PC-3 (cell line): Measurements from ENCODE around the gene HOXB9. TPM values are rescaled to one million over a fixed set of nuclear protein-coding genes. Genes with fewer than 3 reads are reported as not detected.

Source experiments
- ATAC-seq: fragments of 200-7000 bp; cut with Tn5 transposase; 2 replicates; pipeline ENCODE4 v1.9.1; 2020; ENCODE audit warnings: mild to moderate bottlenecking, moderate library complexity
- BruUV-seq: library from RNA; stranded (reverse); fragments of 400-500 nt; replicated peaks from 2 replicates; lab custom pipeline; 2021; lab: Mats Ljungman, UMichigan
- CTCF ChIA-PET: fragments of 300-600 bp; sonication (Branson Sonifier 250); formaldehyde crosslinking; loops from one replicate; lab custom pipeline; 2022; ENCODE audit warnings: antibody characterized with exemption; lab: Charles Lee
- POLR2A ChIA-PET: fragments of 300-600 bp; sonication (Branson Sonifier 250); formaldehyde crosslinking; loops from one replicate; lab custom pipeline; 2022; ENCODE audit warnings: antibody characterized with exemption; ENCODE audit not compliant: unreplicated experiment; lab: Charles Lee
- DNase-seq: peaks from one replicate; pipeline ENCODE4 v3.0.0-alpha.2; 2015
- H2AFZ ChIP-seq: fragments of 300-600 bp; sonication (generic); 2 replicates; pipeline ENCODE4 v1.6.0; 2016; ENCODE audit warnings: antibody characterized with exemption, low read length
- H3F3A ChIP-seq: fragments of 300-600 bp; sonication (generic); one replicate; pipeline ENCODE4 v1.6.0; 2017; ENCODE audit warnings: antibody characterized with exemption, low read length, control low read depth, mild to moderate bottlenecking; ENCODE audit not compliant: unreplicated experiment
- H3K27ac ChIP-seq: fragments of 300-600 bp; sonication (generic); 2 replicates; pipeline ENCODE4 v1.5.1; 2016; ENCODE audit warnings: mild to moderate bottlenecking, low read length
- H3K27me3 ChIP-seq: fragments of 300-600 bp; sonication (generic); 2 replicates; pipeline ENCODE4 v1.6.1; 2016; ENCODE audit warnings: low read length, mixed read lengths
- H3K36me3 ChIP-seq: fragments of 300-600 bp; sonication (generic); 2 replicates; pipeline ENCODE4 v1.6.1; 2016; ENCODE audit warnings: low read depth, mixed run types, low read length, mixed read lengths
- H3K4me1 ChIP-seq: fragments of 300-600 bp; sonication (generic); 2 replicates; pipeline ENCODE4 v1.5.1; 2016; ENCODE audit warnings: low read length; ENCODE audit not compliant: insufficient read depth
- H3K4me2 ChIP-seq: fragments of 300-600 bp; sonication (generic); 2 replicates; pipeline ENCODE4 v1.6.0; 2016; ENCODE audit warnings: low read length
- H3K4me3 ChIP-seq: fragments of 300-600 bp; sonication (generic); 2 replicates; pipeline ENCODE4 v1.5.1; 2016; ENCODE audit warnings: mild to moderate bottlenecking, low read length, mixed read lengths
- H3K79me2 ChIP-seq: fragments of 300-600 bp; sonication (generic); 2 replicates; pipeline ENCODE4 v1.6.1; 2017; ENCODE audit warnings: low read length, mixed read lengths
- H3K9ac ChIP-seq: fragments of 300-600 bp; sonication (generic); 2 replicates; pipeline ENCODE4 v1.6.0; 2016; ENCODE audit warnings: mild to moderate bottlenecking, low read length
- H3K9me2 ChIP-seq: fragments of 300-600 bp; sonication (generic); replicated peaks from 2 replicates; pipeline ENCODE4 v1.6.1; 2016; ENCODE audit warnings: mixed run types, low read length, mixed read lengths
- H3K9me3 ChIP-seq: fragments of 300-600 bp; sonication (generic); 2 replicates; pipeline ENCODE4 v1.6.1; 2016; ENCODE audit warnings: low read length, mixed read lengths
- H4K20me1 ChIP-seq: fragments of 300-600 bp; sonication (generic); 2 replicates; pipeline ENCODE4 v1.6.1; 2016; ENCODE audit warnings: low read length, mixed read lengths
- CTCF ChIP-seq: fragments of 300-600 bp; sonication (generic); conservative IDR thresholded peaks from 2 replicates; pipeline ENCODE4 v1.5.1; 2017; ENCODE audit warnings: antibody characterized with exemption, low read depth, mild to moderate bottlenecking, low read length
- EZH2 ChIP-seq: fragments of 300-600 bp; sonication (generic); IDR thresholded peaks from one replicate; pipeline ENCODE4 v1.6.1; 2017; ENCODE audit warnings: antibody characterized with exemption, mild to moderate bottlenecking, low read length; ENCODE audit not compliant: unreplicated experiment
- EZH2phosphoT487 ChIP-seq: fragments of 300-600 bp; sonication (generic); IDR thresholded peaks from 2 replicates; pipeline ENCODE4 v1.6.1; 2018; ENCODE audit warnings: mild to moderate bottlenecking, antibody characterized with exemption, low read length, borderline replicate concordance
- intact Hi-C: fragments of 100-400 bp; cut with micrococcal nuclease; formaldehyde crosslinking; loops from 2 replicates; pipeline ENCODE4 v1.9.0; 2023
- total RNA-seq: library from RNA; depleted of rRNA; stranded (reverse); fragments of >200 nt; gene quantifications from 2 replicates; pipeline ENCODE4 v1.2.3, GENCODE V29; 2014

Gene HOXB9
- total RNA-seq, 1 experiment from 2014 or later = 7.0 TPM

GRCh38 chr17:48615047-48615962, 10.9 kb downstream of the HOXB9 start, which contains the start of gene HOXB8:
Gene HOXB8, minus strand, starts transcription at chr17:48615292. Its CDS starts 588 bp downstream, at chr17:48614704.
- Histone ChIP-seq H3K9me2 (no peaks in the 10 kb centered on the region), H3K27me3 (peaks cover 73% of the 10 kb centered on the region), H4K20me1 (no peaks in the 10 kb centered on the region), H3K9me3 (no peaks in the 10 kb centered on the region), H3K27ac (no peak within 1 kb of the TSS), H3K36me3 (no peaks in the 10 kb centered on the region), H3K4me3 (peak within 1 kb of the TSS; percentile 26; the same call in 1 of the 2 replicates), H2AFZ (no peak within 1 kb of the TSS; the same call in 1 of the 2 replicates), H3K9ac (no peak within 1 kb of the TSS), H3K4me1 (peaks cover 39% of the 10 kb centered on the region), H3F3A (no peaks in the 10 kb centered on the region), H3K79me2 (no peaks in the 10 kb centered on the region), H3K4me2 (peak within 1 kb of the TSS; percentile 75)
- ChIA-PET CTCF (interaction anchor here (0.6 kb wide), 1 partner anchor 336 kb away, joined by 8 read pairs; no protein-coding TSS in a partner anchor), POLR2A (interaction anchor here (0.7 kb wide), 1 partner anchor 11 kb away, joined by 7 read pairs; the partner anchor contains the start of gene HOXB9)
- BruUV-seq = no TSS peak
- DNase-seq (peak; percentile 15), ATAC-seq (no peak)
- intact Hi-C loops = loop anchor here (5.0 kb wide), 1 partner anchor 588 kb away; no protein-coding TSS in a partner anchor
- TF ChIP-seq CTCF (no peak), EZH2 (peak; percentile 95), EZH2phosphoT487 (no peak)

GRCh38 chr17:48613862-48614694, 12.1 kb downstream of the HOXB9 start:
- H3K9ac ChIP-seq = no peak overlapping the region
- ChIA-PET POLR2A (interaction anchor here (0.6 kb wide), 1 partner anchor 620 kb away, joined by 12 read pairs; no protein-coding TSS in a partner anchor), CTCF (no interaction called here)
- no peak for DNase-seq
- H3K9me3 ChIP-seq = no peaks in the 10 kb centered on the region
- no TSS peak for BruUV-seq
- H3F3A ChIP-seq = no peaks in the 10 kb centered on the region
- H3K27me3 ChIP-seq = peaks cover 67% of the 10 kb centered on the region
- no peak for TF ChIP-seq EZH2
- no peak for TF ChIP-seq EZH2phosphoT487
- TF ChIP-seq CTCF = no peak
- intact Hi-C loops = no loop called here
- H3K27ac ChIP-seq = no peak overlapping the region
- no peaks in the 10 kb centered on the region for H3K9me2 ChIP-seq
- no peaks in the 10 kb centered on the region for H3K79me2 ChIP-seq
- peaks cover 31% of the 10 kb centered on the region for H3K4me1 ChIP-seq
- ATAC-seq = no peak
- no peaks in the 10 kb centered on the region for H4K20me1 ChIP-seq
- H2AFZ ChIP-seq = no peak overlapping the region
- no peak overlapping the region for H3K4me2 ChIP-seq
- H3K36me3 ChIP-seq = no peaks in the 10 kb centered on the region
- no peak overlapping the region for H3K4me3 ChIP-seq
